Tongue (tissue), 2 donors: Measurements from ENCODE around the gene FRMPD2. TPM values are rescaled to one million over a fixed set of nuclear protein-coding genes. Genes with fewer than 3 reads are reported as not detected.
A peak's percentile ranks its signal among the peaks of the same experiment; 100 is the strongest.
"Not testable (repeated sequence)": the region's sequence is repeated elsewhere in the genome, so short reads cannot be mapped to it uniquely, and the experiment has no call there.

ENCODE experiments used
- DNase-seq: peaks from one replicate; pipeline ENCODE4 v3.0.0-alpha.2; 2015
- total RNA-seq: library from RNA; depleted of rRNA; stranded (reverse); fragments of >200 nt; gene quantifications from one replicate; pipeline ENCODE4 v1.2.3, GENCODE V29; 2014

Gene FRMPD2
- total RNA-seq, 1 donor from 2014 or later: not detected

- DNase-seq: no peak
These were observed 77.1 kb downstream of the FRMPD2 start for GRCh38 chr10:48197236-48197899.

GRCh38 chr10:48195803-48196202 is 78.7 kb downstream of the FRMPD2 start:
- DNase-seq: no peak

- DNase-seq: no peak
These were observed 79.7 kb downstream of the FRMPD2 start for GRCh38 chr10:48194830-48195229.

GRCh38 chr10:48193556-48193955 is 80.9 kb downstream of the FRMPD2 start:
- no peak for DNase-seq

- no peak for DNase-seq
These were observed 81.5 kb downstream of the FRMPD2 start for GRCh38 chr10:48192881-48193450.

- peak; percentile 70 for DNase-seq
These were observed 86.6 kb downstream of the FRMPD2 start for GRCh38 chr10:48187713-48188485.

- DNase-seq: no peak
These were observed 87.4 kb downstream of the FRMPD2 start for GRCh38 chr10:48187126-48187525.

- DNase-seq: not testable (repeated sequence)
These were observed 88.2 kb downstream of the FRMPD2 start for GRCh38 chr10:48186264-48186804.

GRCh38 chr10:48184224-48184623 is 90.3 kb downstream of the FRMPD2 start:
- DNase-seq: peak; percentile 53

- DNase-seq: not testable (repeated sequence)
These were observed 101.8 kb downstream of the FRMPD2 start for GRCh38 chr10:48172715-48173114.

- DNase-seq: not testable (repeated sequence)
These were observed 113.8 kb downstream of the FRMPD2 start for GRCh38 chr10:48160670-48161069.

GRCh38 chr10:48160163-48160562 is 114.3 kb downstream of the FRMPD2 start:
- DNase-seq: peak; percentile 34

- not testable (repeated sequence) for DNase-seq
These were observed 120.0 kb downstream of the FRMPD2 start for GRCh38 chr10:48154211-48155140.

GRCh38 chr10:48147643-48148042 is 126.9 kb downstream of the FRMPD2 start:
- DNase-seq: not testable (repeated sequence)

- DNase-seq: not testable (repeated sequence)
These were observed 130.5 kb downstream of the FRMPD2 start for GRCh38 chr10:48143721-48144642.

GRCh38 chr10:48140949-48141348 is 133.5 kb downstream of the FRMPD2 start:
- DNase-seq: not testable (repeated sequence)

GRCh38 chr10:48139953-48140850 is 134.3 kb downstream of the FRMPD2 start:
- DNase-seq: not testable (repeated sequence)

GRCh38 chr10:48128954-48129353 is 145.5 kb downstream of the FRMPD2 start:
- DNase-seq: not testable (repeated sequence)

- not testable (repeated sequence) for DNase-seq
These were observed 148.2 kb downstream of the FRMPD2 start for GRCh38 chr10:48126251-48126650.
